Measurements from ENCODE around the gene HLA-DPA1. TPM values are rescaled to one million over a fixed set of nuclear protein-coding genes. Genes with fewer than 3 reads are reported as not detected.

The HLA-DPA1 gene
- total RNA-seq, 1 experiment from 2014 or later = 2.6 TPM

DNA sequence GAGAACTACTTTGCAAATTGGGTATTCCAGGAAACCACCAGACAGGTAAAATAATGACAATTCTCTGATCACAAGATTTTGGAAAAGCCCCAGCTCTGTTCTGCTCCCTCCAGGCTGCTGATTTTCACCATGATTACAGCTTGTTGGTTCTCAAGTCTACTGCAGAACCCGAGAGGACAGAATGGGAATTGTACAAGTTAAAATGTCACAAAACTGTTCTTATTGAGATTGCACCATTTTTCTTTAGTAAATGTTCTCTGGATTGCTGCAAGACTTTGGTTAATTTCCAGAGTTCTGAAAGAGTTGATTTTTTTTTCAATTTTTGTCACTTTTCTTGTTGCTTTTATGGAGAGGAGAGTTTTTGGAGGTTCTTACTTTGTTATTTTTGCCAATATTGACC, 36.9 kb downstream of the HLA-DPA1 start:
- H2BK20ac ChIP-seq (ENCODE audit: low read depth, low read length, poor library complexity, severe bottlenecking) = no peak overlapping the region
- no peak overlapping the region for H2BK120ac ChIP-seq (ENCODE audit: low read depth, low read length, poor library complexity, severe bottlenecking)
- H3K79me2 ChIP-seq (ENCODE audit: insufficient read depth, low read length) = no peaks in the 10 kb centered on the region
- H3T11ph ChIP-seq (ENCODE audit: low read length) = no peak overlapping the region
- Mint-ChIP-seq H3K27me3 (ENCODE audit: low read depth) (peaks cover 2% of the 10 kb centered on the region), H3K27ac (no peak overlapping the region), H3K36me3 (ENCODE audit: insufficient read depth in 1 of 3, low read depth in 3 of 3) (no peaks in the 10 kb centered on the region; a peak in 1 of 7 replicates), H3K4me3 (no peak overlapping the region), H3K9me3 (peaks cover 4 to 7% of the 10 kb centered on the region in 2 experiments; a peak in 2 of 5 replicates), H3K4me1 (no peaks in the 10 kb centered on the region)
- no peaks in the 10 kb centered on the region for H4K20me1 ChIP-seq (ENCODE audit: control insufficient read depth, insufficient read depth, insufficient read length)
- H3K14ac ChIP-seq (ENCODE audit: insufficient read depth, low read length) = no peak overlapping the region
- no peak overlapping the region for H3K56ac ChIP-seq (ENCODE audit: insufficient read length, low read depth, low read length)
- H2BK5ac ChIP-seq (ENCODE audit: insufficient read length, low read length) = no peak overlapping the region
- no peak overlapping the region for H3K4ac ChIP-seq (ENCODE audit: low read depth, low read length)
- H3K4me1 ChIP-seq (ENCODE audit: insufficient read depth, low read length) = no peaks in the 10 kb centered on the region
- no peak overlapping the region for H3K18ac ChIP-seq (ENCODE audit: insufficient read length, low read depth, low read length)
- no peak overlapping the region for H3K23ac ChIP-seq (ENCODE audit: insufficient read length, low read depth, low read length)
- no peak overlapping the region for H2BK12ac ChIP-seq (ENCODE audit: insufficient read length, low read depth, low read length)
- H4K5ac ChIP-seq (ENCODE audit: insufficient read length, low read depth, low read length) = no peak overlapping the region
- no peak overlapping the region for H2AK5ac ChIP-seq (ENCODE audit: insufficient read length, low read length)
- no peak overlapping the region for H4K8ac ChIP-seq (replicated peaks; ENCODE audit: insufficient read length, low read depth, low read length)
- no peak overlapping the region for H4K91ac ChIP-seq (ENCODE audit: insufficient read length, low read depth, low read length)
- no peak overlapping the region for H3K9ac ChIP-seq (ENCODE audit: extremely low read depth, insufficient read length, low read length)
- no peaks in the 10 kb centered on the region for H3K27me3 ChIP-seq (ENCODE audit: insufficient read depth, low read length)
- H3K79me1 ChIP-seq (ENCODE audit: insufficient read depth, low read depth, low read length, poor library complexity, severe bottlenecking) = no peaks in the 10 kb centered on the region
- H3K4me2 ChIP-seq (ENCODE audit: insufficient read depth, insufficient read length, low read length) = no peak overlapping the region
- H2AFZ ChIP-seq (ENCODE audit: low read length) = no peak overlapping the region
- H3K23me2 ChIP-seq (ENCODE audit: insufficient read length, low read depth, low read length, poor library complexity, severe bottlenecking) = no peaks in the 10 kb centered on the region
- no peak overlapping the region for H3K27ac ChIP-seq (ENCODE audit: insufficient read length, low read depth, low read length)
- TF ChIP-seq, protein P1, sequence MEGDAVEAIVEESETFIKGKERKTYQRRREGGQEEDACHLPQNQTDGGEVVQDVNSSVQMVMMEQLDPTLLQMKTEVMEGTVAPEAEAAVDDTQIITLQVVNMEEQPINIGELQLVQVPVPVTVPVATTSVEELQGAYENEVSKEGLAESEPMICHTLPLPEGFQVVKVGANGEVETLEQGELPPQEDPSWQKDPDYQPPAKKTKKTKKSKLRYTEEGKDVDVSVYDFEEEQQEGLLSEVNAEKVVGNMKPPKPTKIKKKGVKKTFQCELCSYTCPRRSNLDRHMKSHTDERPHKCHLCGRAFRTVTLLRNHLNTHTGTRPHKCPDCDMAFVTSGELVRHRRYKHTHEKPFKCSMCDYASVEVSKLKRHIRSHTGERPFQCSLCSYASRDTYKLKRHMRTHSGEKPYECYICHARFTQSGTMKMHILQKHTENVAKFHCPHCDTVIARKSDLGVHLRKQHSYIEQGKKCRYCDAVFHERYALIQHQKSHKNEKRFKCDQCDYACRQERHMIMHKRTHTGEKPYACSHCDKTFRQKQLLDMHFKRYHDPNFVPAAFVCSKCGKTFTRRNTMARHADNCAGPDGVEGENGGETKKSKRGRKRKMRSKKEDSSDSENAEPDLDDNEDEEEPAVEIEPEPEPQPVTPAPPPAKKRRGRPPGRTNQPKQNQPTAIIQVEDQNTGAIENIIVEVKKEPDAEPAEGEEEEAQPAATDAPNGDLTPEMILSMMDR (conservative IDR thresholded peaks at IDR 0.05) = no peak
- no peaks in the 10 kb centered on the region for H3K9me3 ChIP-seq (ENCODE audit: control insufficient read depth, low read depth, low read length)
- H2BK15ac ChIP-seq (ENCODE audit: low read depth, low read length) = no peak overlapping the region
- WGBS (ENCODE audit: extremely low coverage, insufficient read length, low lambda C conversion rate) = no CpG with 5 or more reads among the region's 1 CpG
- no peak for DNase-seq

All from H9 (cell line).